DMS153 treated with DMSO at 0.1 percent for 48 hours (cell line): ENCODE measurements around the gene IYD.

Experiments
- DNase-seq: peaks from one replicate; lab custom pipeline; 2025; ENCODE audit not compliant: unreplicated experiment; lab: John Stamatoyannopoulos, UW

IYD gene

DNA sequence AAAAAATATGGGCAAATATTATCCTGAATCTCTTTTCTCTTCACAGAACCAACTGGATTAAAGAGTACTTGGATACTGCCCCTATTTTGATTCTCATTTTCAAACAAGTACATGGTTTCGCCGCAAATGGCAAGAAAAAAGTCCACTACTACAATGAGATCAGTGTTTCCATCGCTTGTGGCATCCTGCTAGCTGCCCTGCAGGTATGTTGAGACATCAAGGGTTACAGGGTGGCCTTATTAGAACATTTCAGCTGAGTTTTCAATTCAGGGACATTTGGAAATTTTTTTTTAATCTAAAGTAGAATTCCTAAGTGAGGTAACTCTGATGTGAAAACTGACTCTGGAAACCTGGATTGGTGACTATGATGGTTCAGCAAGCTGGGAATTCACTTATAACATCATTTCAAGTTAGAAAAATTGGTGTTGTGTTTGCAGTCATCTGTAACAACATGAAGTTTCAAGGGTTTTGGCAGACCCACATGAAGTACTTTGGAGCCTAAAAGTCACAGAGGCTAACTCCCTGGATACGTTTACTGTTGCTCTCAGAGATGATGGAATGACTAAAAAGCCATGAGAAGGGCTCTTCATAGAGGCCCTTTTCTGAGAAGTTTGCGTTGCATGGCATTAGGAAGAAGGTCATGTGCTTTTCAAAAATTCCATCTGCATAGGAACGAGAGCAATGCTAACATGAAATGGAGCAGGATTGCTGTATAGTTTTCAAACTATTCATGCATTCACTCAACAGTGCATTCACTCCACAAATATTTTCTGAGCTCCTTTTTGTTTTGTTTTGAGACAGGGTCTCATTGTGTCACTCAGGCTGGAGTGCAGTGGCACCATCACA is 25.5 kb downstream of the IYD start:
- no peak for DNase-seq

DNA sequence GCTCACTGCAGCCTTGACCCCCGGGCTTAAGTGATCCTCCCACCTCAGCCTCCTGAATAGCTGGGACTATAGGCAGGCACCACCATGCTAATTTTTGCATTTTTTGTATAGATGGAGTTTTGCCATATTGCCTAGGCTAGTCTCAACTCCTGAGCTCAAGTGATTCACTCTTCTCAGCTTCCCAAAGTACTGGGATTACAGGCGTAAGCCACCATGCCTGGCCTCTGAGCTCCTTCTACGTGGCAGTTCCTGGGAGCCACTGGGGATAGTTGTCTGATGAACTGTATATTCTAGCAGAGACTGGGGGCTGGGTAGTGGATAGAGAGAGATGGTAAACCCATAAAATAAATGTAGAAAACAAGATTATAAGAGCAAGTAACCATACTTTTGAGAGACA is 26.1 kb downstream of the IYD start:
- no peak for DNase-seq

DNA sequence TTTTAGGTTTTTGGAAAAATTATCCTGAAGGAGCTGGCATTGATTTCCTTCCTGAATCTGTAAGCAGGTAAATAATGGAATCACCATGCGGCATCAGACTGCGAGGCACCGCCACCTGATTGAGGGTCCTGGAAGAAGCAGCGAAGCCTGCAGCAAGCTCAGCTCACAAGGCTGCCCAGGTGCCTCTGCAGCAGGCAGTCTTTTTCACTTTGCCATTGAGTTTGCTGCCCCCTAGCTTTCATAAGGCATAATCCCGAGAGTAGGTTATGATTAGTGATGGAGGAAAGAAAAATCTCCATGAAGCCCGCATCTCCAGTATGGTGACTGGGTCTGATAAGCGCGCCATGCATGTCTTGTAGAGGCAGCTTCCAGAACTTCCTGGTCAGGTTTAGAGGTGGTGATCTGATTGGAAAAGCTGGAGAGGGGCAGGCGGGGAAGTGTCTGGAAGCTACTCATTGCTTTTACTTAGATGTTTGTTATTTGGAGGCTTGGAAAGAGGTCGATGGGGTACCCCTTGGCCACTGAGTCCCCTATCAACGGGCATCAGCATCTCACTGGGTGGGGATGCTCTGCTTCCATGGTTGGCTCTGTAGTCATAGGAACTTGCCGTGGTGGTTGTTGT is 26.7 kb downstream of the IYD start:
- DNase-seq: peak; percentile 21

DNA sequence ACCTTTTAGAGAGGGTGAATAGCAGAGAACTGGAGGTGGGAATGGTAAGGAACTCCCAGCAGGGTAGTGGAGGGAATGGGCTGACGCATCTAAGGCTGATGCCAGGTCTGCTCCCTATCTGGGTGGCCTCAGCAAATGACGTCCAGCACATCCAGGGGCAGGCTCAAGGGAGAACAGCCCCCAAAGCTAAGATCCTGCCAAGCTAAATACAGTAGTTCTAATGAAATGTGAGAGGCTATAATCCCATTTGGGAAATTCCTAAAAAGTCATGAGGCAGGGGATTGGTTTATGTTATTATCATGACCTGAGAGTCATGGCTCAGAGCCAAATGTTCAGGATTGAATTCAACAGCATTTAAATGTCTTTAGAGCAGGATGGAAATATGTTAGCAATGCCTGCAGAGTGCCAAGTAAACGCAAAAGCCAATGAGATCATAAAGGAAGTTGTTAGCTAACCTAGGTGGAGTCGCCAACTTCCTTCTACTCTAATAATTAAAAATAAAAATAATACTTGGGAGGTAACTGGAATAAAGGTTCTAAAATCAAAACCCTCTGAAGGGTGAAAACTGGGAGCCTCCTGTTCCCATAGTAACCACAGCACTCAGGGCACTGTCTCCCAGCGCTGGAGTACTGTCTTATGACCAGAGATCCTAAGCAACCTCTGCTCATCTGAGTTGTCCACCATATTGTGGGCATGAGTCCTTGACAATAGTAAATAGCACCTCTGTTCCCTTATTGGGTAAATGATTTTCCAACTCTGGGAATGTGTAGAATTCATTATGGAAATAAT is 34.8 kb downstream of the IYD start:
- DNase-seq: no peak

DNA sequence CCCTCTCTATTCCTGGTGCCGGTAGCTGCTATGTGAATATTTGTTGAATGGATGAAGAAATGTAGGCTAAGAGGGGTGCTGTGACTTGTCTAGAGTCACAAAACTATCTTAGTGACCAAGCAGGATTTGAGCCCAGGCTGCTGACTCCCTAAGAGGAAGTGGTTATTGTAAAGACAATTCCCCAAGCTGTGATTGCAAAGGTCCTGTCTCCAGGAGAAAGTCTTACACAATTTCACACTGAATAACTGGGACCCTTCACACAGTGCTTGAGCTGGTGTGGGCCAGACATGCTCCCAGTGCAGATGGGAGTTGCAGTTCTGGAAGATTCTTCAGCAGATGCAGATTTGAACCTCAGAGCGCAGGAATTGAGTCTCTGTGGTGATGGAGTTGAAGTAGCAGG is 38.1 kb downstream of the IYD start:
- no peak for DNase-seq

DNA sequence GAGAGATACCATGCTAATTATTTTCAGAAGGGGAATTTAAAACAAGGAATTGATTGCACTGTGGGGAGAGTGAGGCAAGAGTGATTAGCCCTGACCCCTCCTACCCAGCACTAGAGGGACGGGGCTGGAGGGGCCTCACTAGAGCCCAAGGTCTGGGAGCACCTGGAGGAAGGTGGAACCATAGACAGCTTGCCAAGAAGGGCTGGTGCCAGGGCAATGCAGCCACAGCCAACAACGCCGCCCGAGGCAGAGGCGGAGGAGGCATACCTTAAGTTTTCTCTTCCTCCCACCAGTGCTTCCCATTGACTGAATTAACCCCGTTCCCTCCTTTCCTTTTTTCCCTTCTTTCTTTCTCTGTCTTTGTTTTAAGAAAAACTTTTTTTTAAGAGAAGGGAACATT is 40.0 kb downstream of the IYD start:
- DNase-seq: no peak

DNA sequence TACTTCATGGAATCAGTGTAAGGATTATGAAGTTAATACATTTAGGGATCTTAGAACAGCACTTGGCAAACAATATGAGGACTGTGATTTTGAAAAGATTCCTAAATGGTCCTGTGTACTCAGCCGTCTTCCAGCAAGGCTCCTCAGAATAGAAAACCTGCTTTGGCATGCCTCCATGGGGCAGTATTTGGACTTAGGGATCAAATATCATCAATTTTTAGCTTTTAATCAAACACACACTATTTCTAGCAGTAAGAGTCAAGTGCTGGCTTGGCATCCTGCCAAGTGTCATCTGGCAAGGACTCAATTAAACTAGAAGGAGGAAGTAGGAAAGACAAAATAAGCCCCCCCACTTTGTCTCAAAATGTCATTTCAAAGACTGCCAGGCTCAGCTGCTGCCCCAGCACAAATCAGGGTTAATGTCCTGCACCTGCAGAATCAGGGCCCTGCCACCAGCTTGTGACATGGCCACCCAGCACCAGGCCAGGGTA is 40.8 kb downstream of the IYD start:
- DNase-seq: peak; percentile 78

DNA sequence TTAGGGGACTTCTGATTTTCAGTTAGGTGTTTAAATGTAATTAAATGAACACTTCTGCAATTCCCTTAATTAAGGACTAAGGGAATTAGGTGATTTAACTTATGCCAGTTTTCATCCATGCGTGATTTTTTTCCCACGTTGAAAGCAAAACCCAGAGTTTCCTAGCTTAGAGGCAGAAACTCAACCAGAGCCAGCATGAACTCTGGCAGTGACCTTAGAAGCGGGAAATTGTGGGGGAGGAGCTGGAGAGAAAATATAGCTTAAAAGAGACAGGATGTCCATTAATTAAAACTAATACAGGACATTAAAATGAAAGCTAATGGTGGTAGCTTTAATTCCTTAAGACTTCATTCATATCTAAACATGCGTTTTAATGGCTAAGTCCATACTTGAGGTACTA is 41.6 kb downstream of the IYD start:
- DNase-seq: no peak

DNA sequence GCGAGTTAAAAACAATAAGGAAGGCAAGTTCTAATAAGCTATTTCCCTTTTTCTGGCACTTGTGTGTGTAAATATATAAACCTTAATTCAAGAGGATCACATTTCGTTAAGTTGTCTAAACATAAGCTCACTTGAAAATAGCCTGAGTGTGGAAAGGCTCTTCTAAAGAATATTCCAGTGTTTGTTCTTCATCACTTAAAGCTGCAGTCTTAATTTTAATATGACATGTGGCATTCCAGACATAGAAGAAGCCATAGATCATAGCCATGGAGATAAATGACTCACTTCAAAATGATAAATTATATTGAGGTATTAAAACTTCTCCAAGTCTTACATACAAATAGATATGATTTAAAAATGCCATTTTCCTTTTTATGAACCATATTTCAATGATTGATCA is 42.1 kb downstream of the IYD start:
- no peak for DNase-seq

DNA sequence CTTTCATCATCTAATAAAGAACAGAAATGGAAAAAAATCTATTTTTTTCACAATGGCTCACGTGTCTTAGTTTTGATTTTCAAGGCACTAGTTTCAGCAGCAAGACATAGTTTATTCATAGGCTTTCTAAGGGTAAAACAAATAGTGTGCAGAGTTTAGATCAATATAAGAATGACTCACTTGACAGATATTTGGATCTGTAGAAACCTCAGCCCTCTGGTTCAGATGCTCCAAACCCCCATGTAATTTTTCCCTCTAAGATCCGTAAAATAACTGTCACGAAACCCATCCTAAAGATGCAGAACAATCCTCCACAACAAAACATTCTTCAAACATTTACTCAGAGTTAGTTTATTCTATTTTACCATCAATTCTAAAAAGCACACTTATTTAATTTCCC is 43.4 kb downstream of the IYD start:
- DNase-seq: no peak

DNA sequence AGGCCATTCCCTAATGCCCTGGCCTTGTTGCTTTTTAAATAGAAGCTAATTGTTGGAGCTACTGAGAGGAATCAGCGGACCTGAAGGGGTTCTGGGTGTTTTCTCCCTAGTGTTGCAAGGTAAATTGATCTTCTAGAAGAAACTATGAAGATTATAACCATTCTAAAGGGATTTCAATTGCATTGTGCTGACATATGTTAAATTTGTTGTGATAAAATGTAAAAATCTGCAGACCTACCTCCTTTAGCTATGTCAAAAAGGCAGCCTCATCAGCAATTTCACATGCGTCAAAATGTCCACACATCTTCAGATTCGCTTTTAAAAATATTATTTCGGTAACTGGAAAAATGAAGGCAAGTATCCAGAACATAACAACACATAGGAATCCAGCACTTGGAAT is 44.4 kb downstream of the IYD start:
- no peak for DNase-seq

DNA sequence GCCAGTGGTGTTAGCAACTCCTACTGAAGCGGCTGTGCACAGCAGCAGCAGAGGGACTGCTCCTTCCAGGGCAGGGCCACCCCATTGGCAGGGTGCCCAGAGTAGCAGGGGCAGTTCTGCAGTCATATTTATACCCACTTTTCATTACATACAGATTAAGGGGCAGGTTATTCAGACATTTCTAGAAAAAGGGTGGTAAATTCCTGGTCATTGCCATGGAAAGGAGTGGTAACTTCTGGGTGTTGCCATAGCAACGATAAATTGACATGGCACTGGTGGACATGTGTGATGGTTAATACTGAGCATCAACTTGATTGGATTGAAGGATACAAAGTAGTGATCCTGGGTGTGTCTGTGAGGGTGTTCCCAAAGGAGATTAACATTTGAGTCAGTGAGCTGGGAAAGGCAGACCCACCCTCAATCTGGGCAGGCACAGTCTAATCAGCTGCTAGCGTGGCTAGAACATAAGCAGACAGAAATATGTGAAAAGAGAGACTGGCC is 45.0 kb downstream of the IYD start:
- no peak for DNase-seq

DNA sequence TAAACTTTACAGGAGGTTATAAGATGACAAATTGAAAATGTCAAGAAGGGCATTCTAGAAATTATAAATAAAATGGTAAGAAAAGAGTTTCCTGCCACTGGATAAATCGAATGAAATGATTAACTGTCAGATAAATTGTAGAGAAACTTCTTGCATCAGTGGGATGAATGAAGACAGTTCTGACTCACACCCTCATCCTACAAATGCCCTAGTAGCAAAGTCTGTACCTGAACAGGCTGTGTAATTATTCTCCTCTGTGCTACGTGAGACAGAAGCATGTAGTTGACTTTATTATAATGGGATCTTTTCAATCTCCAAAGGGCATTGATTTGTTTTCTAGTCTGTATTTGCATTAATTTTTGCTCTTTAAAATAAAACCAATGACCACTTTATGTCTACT is 47.3 kb downstream of the IYD start:
- DNase-seq: no peak

DNA sequence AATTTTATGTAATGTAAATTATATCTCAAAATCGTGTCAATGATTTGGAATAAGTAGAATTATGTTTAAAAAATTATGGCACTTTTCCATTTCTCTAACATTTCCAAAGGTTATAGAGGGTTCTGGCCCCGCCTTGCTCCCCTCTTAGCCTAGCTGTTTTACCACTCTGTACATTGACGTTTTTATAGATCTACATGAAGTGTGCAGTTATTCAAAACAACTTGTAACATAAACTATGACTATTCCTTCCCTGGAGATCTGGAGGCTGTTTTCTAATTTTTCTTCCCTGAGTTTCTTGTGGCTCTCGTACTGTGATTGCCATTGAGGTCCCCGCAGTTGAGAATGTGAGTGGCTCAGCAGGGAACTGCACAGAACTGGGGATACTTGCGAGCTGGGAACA is 48.4 kb downstream of the IYD start:
- DNase-seq: no peak

DNA sequence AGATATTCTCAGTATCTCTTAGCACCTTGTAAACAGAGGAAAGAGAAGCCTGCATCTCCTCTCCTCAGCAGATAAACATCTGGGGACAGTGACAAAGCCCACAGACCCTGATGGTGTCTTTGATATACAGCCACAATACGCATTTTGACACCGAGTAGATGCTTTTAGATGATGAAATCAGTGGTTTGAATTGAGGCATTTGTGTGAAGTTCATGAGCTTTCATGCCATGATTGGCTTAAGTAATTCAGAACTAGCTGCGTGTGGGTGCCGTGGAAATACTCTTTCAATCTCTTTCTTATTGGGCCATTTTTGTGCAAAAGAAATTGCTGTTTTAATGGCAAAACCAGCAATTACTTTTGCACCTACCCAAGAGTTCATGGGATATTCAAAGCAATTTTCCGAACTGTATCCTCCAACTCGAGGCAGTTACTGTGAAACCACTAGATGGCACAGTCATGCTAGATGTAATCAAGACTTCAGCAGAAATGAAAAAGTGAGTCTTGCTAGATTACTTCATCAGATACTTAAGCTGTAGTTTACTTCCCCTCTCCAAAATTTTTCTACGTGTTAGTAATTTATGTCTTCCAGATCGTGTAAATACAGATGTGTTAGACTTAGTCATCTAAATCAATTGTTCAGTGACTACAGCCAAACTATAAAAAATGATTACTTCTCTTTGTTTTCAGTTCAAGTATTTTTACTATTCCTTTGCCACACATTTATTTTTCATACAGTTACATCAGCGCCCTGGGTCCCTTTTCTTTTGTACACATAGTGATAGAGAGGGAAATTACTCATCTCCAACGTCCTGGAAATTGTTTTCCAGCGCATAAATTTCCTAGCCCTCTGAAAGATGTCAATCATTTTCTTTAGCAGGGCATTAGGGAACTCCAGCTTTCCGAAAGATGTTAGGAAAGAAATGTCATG is 49.4 kb downstream of the IYD start:
- DNase-seq: peak; percentile 92

DNA sequence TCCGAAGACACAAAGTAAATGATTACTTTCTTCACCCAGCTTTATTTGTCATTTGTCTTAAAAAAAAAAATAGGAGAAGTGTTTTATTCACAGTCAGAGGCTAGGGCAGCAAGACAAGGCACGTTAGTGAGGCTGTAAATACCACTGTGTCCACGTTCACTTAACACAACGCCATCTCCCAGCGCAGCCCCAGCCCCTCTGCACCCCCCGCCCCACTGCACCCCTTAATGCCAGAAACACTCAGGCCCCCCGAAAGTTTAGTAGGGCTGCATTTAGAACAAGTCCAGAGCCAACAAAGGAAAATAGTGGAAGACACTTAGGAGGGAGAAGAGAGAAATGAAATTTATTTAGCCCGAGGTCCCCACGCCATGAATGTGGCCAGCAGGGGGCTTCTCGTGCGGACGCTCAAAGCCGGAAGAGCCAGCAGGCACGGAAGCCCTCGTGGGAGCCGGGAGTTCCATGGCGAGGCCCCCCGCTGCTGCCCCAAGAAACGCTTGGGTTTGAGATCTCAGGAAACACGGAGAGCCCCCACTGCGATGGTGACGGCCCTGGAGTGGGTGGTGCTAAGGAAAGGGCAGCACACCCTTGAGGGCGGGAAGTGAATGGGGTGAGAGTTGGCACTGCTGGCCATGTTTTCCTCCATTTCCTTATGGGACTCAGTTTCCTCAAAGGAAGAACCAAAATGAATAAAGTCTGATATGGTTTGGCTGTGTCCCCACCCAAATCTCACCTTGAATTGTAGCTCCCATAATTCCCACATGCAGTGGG is 50.2 kb downstream of the IYD start:
- no peak for DNase-seq

DNA sequence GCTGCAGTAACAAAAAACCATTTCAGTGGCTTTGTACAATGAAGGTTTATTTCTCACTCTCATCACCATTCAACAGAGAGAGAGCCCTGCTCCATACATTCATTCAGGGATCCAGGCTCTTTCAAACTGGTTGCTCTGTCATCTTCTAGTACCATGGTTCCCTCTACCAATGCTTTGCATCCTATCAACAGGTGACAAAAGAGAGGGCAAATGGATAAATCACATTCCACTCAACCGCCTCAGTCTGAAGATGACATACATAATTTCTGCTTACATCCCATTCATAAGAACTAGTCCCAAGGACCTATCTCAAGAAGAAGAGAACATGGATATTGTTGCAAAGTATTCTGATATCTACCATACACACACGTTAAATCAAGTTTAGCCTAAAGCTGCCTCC is 51.6 kb downstream of the IYD start:
- no peak for DNase-seq

DNA sequence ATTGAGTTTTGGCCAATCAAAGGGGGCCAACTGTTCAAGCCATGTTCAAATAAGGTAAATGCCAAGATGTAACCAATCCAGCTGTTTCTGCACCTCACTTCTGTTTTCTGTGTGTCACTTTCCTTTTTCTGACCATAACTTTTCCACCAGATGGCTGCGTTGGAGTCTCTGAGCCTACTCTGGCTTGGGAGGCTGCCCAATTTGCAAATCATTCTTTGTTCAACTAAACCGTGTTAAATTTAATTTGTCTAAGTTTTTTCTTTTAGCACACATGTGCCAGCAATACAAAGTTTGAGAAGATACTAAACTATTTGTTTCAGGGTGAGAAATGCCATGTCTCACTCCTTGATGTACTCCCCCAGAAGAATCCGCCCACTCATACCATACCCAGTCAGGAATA is 52.1 kb downstream of the IYD start:
- no peak for DNase-seq

DNA sequence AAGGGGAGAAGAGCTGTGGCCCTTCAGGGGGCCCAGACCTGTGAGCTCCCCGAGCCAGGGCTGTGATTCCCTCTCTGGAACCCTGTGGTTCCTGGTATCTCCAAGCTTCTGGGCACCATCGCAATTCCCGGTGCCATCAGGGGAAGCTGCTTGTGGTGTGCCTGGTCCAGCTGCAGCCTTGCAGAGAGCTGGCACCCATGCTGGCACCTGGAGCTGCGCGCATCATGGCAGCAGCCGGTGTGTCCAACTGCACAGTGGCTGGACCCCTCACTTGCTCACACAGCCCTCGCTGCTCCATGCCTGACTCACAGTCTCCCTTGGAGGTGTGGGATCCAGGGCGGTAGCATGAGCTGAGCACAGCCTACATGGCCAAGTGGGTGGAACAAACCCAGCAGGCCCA is 56.7 kb downstream of the IYD start:
- DNase-seq: no peak

DNA sequence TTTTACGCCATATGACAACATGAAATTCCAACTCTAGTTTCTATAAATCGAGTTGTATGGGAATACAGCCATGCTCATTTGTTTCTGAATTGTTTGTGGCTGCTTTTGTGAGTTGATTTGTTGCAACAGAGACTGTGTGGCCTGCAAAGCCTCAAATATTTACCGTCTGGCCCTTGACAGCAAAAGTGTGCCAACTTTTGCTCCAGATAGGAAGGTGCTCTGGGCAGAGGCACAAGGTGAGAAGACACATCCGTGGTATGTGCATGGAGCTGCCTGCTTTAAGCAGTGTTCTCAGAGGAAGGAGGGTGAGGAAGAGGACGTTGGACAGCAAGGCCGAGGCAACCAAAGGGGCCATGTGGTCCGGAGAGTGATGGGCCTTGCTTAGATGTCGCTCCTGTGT is 57.4 kb downstream of the IYD start:
- no peak for DNase-seq
